CD4-positive, alpha-beta T cell treated with Interleukin-17A for 4 hours (primary cell): ENCODE data around the gene RNF123.
"Not testable (repeated sequence)": the region's sequence is repeated elsewhere in the genome, so short reads cannot be mapped to it uniquely, and the experiment has no call there.

Source experiments
- DNase-seq: peaks from one replicate; pipeline ENCODE4 v3.0.0-alpha.2; 2020; ENCODE audit warnings: mixed read lengths

Gene RNF123

GRCh38 chr3:49721896-49722781 lies 32.8 kb downstream of the RNF123 start:
- no peak for DNase-seq

GRCh38 chr3:49722896-49723295 lies 33.5 kb downstream of the RNF123 start:
- DNase-seq: no peak

GRCh38 chr3:49723296-49723627 lies 33.9 kb downstream of the RNF123 start:
- DNase-seq: peak; percentile 67

GRCh38 chr3:49723628-49724551 lies 34.5 kb downstream of the RNF123 start, which contains the start of gene GMPPB:
Gene GMPPB (minus strand): TSS chr3:49723951. CDS start chr3:49723726, 225 bp downstream.
- DNase-seq: peak; percentile 92

GRCh38 chr3:49724586-49724985 lies 35.2 kb downstream of the RNF123 start:
- peak; percentile 20 for DNase-seq

- DNase-seq: no peak
These were observed 36.7 kb downstream of the RNF123 start for GRCh38 chr3:49725906-49726681.

- DNase-seq: no peak
These were observed 38.0 kb downstream of the RNF123 start for GRCh38 chr3:49727154-49727923.

- DNase-seq: no peak
These were observed 38.6 kb downstream of the RNF123 start for GRCh38 chr3:49727924-49728361.

- DNase-seq: no peak
These were observed 40.7 kb downstream of the RNF123 start for GRCh38 chr3:49729966-49730609.

GRCh38 chr3:49732597-49732996 lies 43.2 kb downstream of the RNF123 start:
- no peak for DNase-seq

- DNase-seq: no peak
These were observed 44.2 kb downstream of the RNF123 start for GRCh38 chr3:49733551-49733950.

- DNase-seq: no peak
These were observed 45.4 kb downstream of the RNF123 start for GRCh38 chr3:49734752-49735151.

- no peak for DNase-seq
These were observed 48.8 kb downstream of the RNF123 start for GRCh38 chr3:49738067-49738713.

- DNase-seq: no peak
These were observed 51.1 kb downstream of the RNF123 start for GRCh38 chr3:49740427-49740826.

- DNase-seq: no peak
These were observed 56.6 kb downstream of the RNF123 start for GRCh38 chr3:49745986-49746385.

GRCh38 chr3:49747792-49748480 lies 58.6 kb downstream of the RNF123 start:
- DNase-seq: no peak

- not testable (repeated sequence) for DNase-seq
These were observed 59.5 kb downstream of the RNF123 start for GRCh38 chr3:49748874-49749273.

- DNase-seq: no peak
These were observed 60.7 kb downstream of the RNF123 start for GRCh38 chr3:49750056-49750455.

- DNase-seq: no peak
These were observed 62.1 kb downstream of the RNF123 start for GRCh38 chr3:49751501-49751900.

- no peak for DNase-seq
These were observed 65.2 kb downstream of the RNF123 start for GRCh38 chr3:49754536-49754935.
